Esophagus muscularis mucosa (tissue), 3 donors: ENCODE data around the gene GAL.

Experiments used
- POLR2A ChIP-seq: fragments of 450-650 bp; IDR thresholded peaks from one replicate; pipeline ENCODE4 v1.6.1; 2017; ENCODE audit warnings: antibody characterized with exemption, moderate library complexity, mild to moderate bottlenecking, low read depth
- TF ChIP-seq, protein P1 (sequence below), 3 experiments: fragments of 200-600 bp in 2 of 3; fragments of 450-650 bp in 1 of 3; sonication (generic) in 2 of 3; IDR thresholded peaks; one replicate each; pipeline ENCODE4 v1.5.1; 2017 to 2019; ENCODE audit warnings: antibody characterized with exemption in 3 of 3, mild to moderate bottlenecking in 2 of 3, moderate library complexity in 1 of 3

DNA sequence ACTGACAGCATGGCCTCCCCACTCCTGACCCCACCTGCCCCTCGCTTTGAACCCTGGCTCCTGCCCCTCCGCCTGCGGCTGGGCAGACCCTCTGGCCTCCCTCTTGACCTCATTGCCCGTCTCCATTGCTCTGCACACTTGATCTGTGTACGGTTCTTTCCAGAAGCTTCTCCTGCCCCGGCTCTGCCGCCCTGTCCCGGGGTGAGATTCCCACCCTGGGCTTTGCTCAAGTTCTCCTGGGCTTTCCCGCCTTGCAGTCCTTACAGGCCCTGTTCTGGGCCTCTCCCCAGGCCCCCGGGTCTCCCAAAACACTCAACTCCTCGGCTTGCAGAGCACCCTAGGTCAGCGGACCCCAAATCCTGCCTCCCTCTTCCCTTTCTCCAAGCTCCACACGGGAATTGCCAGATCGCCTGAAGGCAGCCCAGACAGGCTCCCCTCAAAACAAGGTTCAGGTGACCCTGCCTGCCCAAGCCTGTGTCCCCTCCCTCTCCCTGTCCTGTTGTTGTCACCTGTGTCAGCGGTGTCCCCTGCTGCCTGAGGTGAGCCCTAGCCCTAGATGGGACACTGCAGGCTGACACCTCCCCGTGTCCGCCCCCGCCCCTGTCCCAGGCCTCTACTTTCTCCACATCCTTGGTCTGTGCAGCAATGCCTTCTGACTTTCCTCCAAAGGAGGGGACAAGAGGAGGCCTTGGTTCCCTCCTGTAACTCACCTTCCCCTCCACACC lies 1.5 kb downstream of the GAL start:
- TF ChIP-seq, protein P1, sequence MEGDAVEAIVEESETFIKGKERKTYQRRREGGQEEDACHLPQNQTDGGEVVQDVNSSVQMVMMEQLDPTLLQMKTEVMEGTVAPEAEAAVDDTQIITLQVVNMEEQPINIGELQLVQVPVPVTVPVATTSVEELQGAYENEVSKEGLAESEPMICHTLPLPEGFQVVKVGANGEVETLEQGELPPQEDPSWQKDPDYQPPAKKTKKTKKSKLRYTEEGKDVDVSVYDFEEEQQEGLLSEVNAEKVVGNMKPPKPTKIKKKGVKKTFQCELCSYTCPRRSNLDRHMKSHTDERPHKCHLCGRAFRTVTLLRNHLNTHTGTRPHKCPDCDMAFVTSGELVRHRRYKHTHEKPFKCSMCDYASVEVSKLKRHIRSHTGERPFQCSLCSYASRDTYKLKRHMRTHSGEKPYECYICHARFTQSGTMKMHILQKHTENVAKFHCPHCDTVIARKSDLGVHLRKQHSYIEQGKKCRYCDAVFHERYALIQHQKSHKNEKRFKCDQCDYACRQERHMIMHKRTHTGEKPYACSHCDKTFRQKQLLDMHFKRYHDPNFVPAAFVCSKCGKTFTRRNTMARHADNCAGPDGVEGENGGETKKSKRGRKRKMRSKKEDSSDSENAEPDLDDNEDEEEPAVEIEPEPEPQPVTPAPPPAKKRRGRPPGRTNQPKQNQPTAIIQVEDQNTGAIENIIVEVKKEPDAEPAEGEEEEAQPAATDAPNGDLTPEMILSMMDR (IDR thresholded peaks at IDR 0.05), result no peak
- TF ChIP-seq POLR2A, result no peak
